AG10803 (cell line): ENCODE data around the gene MRPL32.
"Not testable (repeated sequence)": the region's sequence is repeated elsewhere in the genome, so short reads cannot be mapped to it uniquely, and the experiment has no call there.

Experiments used
- DNase-seq: peaks from one replicate; pipeline ENCODE4 v3.0.0; 2010; ENCODE audit warnings: low read depth
- H3K4me3 ChIP-seq: 2 replicates; pipeline ENCODE4 v1.5.1; 2011; ENCODE audit warnings: mild to moderate bottlenecking, low read length, control low read depth
- CTCF ChIP-seq: conservative IDR thresholded peaks from 2 replicates; pipeline ENCODE4 v1.5.1; 2011; ENCODE audit warnings: mild to moderate bottlenecking, low read length, control low read depth, inconsistent platforms

The MRPL32 gene

GRCh38 chr7:42931834-42932651 is at the start of gene MRPL32, which contains the start of gene PSMA2:
Gene MRPL32 (plus strand): TSS chr7:42932376. CDS start chr7:42932387, 11 bp downstream.
Gene PSMA2 (minus strand): TSS chr7:42932174. CDS start chr7:42932158, 16 bp downstream.
- peak within 1 kb of the TSS; percentile 86 for H3K4me3 ChIP-seq
- TF ChIP-seq CTCF = no peak
- DNase-seq = peak; percentile 97

GRCh38 chr7:42883950-42884349 is 48.2 kb upstream of the MRPL32 start:
- no peak for DNase-seq
- TF ChIP-seq CTCF = no peak

GRCh38 chr7:42885183-42885582 is 47.0 kb upstream of the MRPL32 start:
- not testable (repeated sequence) for H3K4me3 ChIP-seq, DNase-seq

More at GRCh38 chr7:42883950-42884349, 48.2 kb upstream of the MRPL32 start:
- no peak overlapping the region for H3K4me3 ChIP-seq

- TF ChIP-seq CTCF = peak; percentile 57
- no peak overlapping the region for H3K4me3 ChIP-seq
- peak; percentile 18 for DNase-seq
Observed at GRCh38 chr7:42886129-42886528, 46.0 kb upstream of the MRPL32 start.

GRCh38 chr7:42886893-42887505 is 45.2 kb upstream of the MRPL32 start:
- H3K4me3 ChIP-seq = no peak overlapping the region
- no peak for DNase-seq
- TF ChIP-seq CTCF = no peak

- no peak for DNase-seq
- no peak for TF ChIP-seq CTCF
Observed at GRCh38 chr7:42893346-42894240, 38.6 kb upstream of the MRPL32 start.

GRCh38 chr7:42900842-42901241 is 31.3 kb upstream of the MRPL32 start:
- H3K4me3 ChIP-seq = no peak overlapping the region
- no peak for DNase-seq
- no peak for TF ChIP-seq CTCF

More at GRCh38 chr7:42893346-42894240, 38.6 kb upstream of the MRPL32 start:
- H3K4me3 ChIP-seq = no peak overlapping the region
